Right lobe of liver (tissue), 4 donors: ENCODE measurements around the gene CYB561D2.

Experiments used
- POLR2A ChIP-seq: fragments of 450-650 bp; IDR thresholded peaks from one replicate; pipeline ENCODE4 v1.6.1; 2017; ENCODE audit warnings: antibody characterized with exemption, mild to moderate bottlenecking
- TF ChIP-seq, protein P1 (sequence below), 4 donors: fragments of 200-600 bp in 3 of 4; fragments of 450-650 bp in 1 of 4; IDR thresholded peaks; one replicate each; pipeline versions ENCODE4 v1.5.1 to v1.8.0; 2016 to 2022; ENCODE audit warnings: antibody characterized with exemption in 4 of 4, mild to moderate bottlenecking in 2 of 4
- donor health status: DM: no; HTN: no; CAD: no.
- donor health status: DM: no; HTN: no; CAD: no.
- donor health status: DM: no; HTN: yes; CAD: no.

- TF ChIP-seq, protein P1, sequence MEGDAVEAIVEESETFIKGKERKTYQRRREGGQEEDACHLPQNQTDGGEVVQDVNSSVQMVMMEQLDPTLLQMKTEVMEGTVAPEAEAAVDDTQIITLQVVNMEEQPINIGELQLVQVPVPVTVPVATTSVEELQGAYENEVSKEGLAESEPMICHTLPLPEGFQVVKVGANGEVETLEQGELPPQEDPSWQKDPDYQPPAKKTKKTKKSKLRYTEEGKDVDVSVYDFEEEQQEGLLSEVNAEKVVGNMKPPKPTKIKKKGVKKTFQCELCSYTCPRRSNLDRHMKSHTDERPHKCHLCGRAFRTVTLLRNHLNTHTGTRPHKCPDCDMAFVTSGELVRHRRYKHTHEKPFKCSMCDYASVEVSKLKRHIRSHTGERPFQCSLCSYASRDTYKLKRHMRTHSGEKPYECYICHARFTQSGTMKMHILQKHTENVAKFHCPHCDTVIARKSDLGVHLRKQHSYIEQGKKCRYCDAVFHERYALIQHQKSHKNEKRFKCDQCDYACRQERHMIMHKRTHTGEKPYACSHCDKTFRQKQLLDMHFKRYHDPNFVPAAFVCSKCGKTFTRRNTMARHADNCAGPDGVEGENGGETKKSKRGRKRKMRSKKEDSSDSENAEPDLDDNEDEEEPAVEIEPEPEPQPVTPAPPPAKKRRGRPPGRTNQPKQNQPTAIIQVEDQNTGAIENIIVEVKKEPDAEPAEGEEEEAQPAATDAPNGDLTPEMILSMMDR (IDR thresholded peaks at IDR 0.05), result no peak
- no peak for TF ChIP-seq POLR2A
Measured at GRCh38 chr3:50339485-50340146, 11.0 kb upstream of the CYB561D2 start.
